Osteoblast (primary cell): Measurements from ENCODE around the gene RNASEH2B. TPM values are rescaled to one million over a fixed set of nuclear protein-coding genes. Genes with fewer than 3 reads are reported as not detected.

Source experiments
- DNase-seq: peaks from one replicate; pipeline ENCODE4 v3.0.0; 2011; ENCODE audit warnings: low spot score, mixed read lengths; ENCODE audit not compliant: insufficient read length; ENCODE audit errors: missing footprints
- H2AFZ ChIP-seq: 2 replicates; pipeline ENCODE4 v1.6.0; 2011; ENCODE audit warnings: mild to moderate bottlenecking, low read length
- H3K27ac ChIP-seq: 2 replicates; pipeline ENCODE4 v1.5.1; 2011; ENCODE audit warnings: mild to moderate bottlenecking, low read depth, low read length, moderate library complexity
- H3K27me3 ChIP-seq: 2 replicates; pipeline ENCODE4 v1.6.0; 2012; ENCODE audit warnings: mild to moderate bottlenecking, control low read depth, inconsistent platforms, low read length, moderate library complexity; ENCODE audit not compliant: insufficient read depth
- H3K36me3 ChIP-seq: 2 replicates; pipeline ENCODE4 v1.5.1; 2011; ENCODE audit warnings: mild to moderate bottlenecking, low read length, control low read depth, moderate library complexity; ENCODE audit not compliant: insufficient read depth
- H3K4me1 ChIP-seq: 2 replicates; pipeline ENCODE4 v1.5.1; 2011; ENCODE audit warnings: mild to moderate bottlenecking, low read length, control low read depth, moderate library complexity; ENCODE audit not compliant: insufficient read depth
- H3K4me2 ChIP-seq: 2 replicates; pipeline ENCODE4 v1.6.0; 2011; ENCODE audit warnings: mild to moderate bottlenecking, low read length; ENCODE audit not compliant: insufficient read depth
- H3K4me3 ChIP-seq: fragments of 200-600 bp; sonication (generic); 3 replicates; pipeline ENCODE4 v1.5.1; 2012; ENCODE audit warnings: mild to moderate bottlenecking, low read length, inconsistent platforms; ENCODE audit not compliant: insufficient read depth
- H3K79me2 ChIP-seq: 2 replicates; pipeline ENCODE4 v1.6.0; 2012; ENCODE audit warnings: mild to moderate bottlenecking, low read length, control low read depth, inconsistent platforms; ENCODE audit not compliant: insufficient read depth
- H3K9me3 ChIP-seq: 2 replicates; pipeline ENCODE4 v1.5.1; 2011; ENCODE audit warnings: low read depth, low read length, control low read depth
- H4K20me1 ChIP-seq: 2 replicates; pipeline ENCODE4 v1.6.0; 2012; ENCODE audit warnings: mild to moderate bottlenecking, low read length, control low read depth; ENCODE audit not compliant: insufficient read depth
- CTCF ChIP-seq: IDR thresholded peaks from 2 replicates; pipeline ENCODE4 v1.5.1; 2011; ENCODE audit warnings: mild to moderate bottlenecking, low read depth, low read length, moderate library complexity; ENCODE audit errors: extremely low read depth
- total RNA-seq: library from RNA; depleted of rRNA; stranded (reverse); fragments of >200 nt; gene quantifications from 2 replicates; pipeline ENCODE4 v1.2.3, GENCODE V29; 2012

RNASEH2B gene
- total RNA-seq = 47.4 and 66.9 TPM in 2 replicates

- no peaks in the 10 kb centered on the region for H3K36me3 ChIP-seq
- peaks cover 27% of the 10 kb centered on the region for H3K4me1 ChIP-seq
- DNase-seq = peak; percentile 94
- peak within 1 kb of the TSS; percentile 86 for H3K4me3 ChIP-seq
- TF ChIP-seq CTCF = no peak
- no peaks in the 10 kb centered on the region for H3K27me3 ChIP-seq
- peak within 1 kb of the TSS; percentile 85 for H3K4me2 ChIP-seq
- H3K79me2 ChIP-seq = peaks cover 40% of the 10 kb centered on the region
- H4K20me1 ChIP-seq = peaks cover under 1% of the 10 kb centered on the region
- H3K9me3 ChIP-seq = no peaks in the 10 kb centered on the region
- H2AFZ ChIP-seq = peak within 1 kb of the TSS; percentile 95
- peak within 1 kb of the TSS; percentile 88 for H3K27ac ChIP-seq
Measured at GRCh38 chr13:50909605-50910484, at the start of gene RNASEH2B. TSS of gene RNASEH2B (plus strand) at chr13:50909791. CDS start at chr13:50910077, 286 bp downstream.

- Histone ChIP-seq H3K4me1 (no peaks in the 10 kb centered on the region), H3K79me2 (no peaks in the 10 kb centered on the region), H3K27ac (no peak overlapping the region), H3K27me3 (peaks cover 4% of the 10 kb centered on the region), H3K36me3 (no peaks in the 10 kb centered on the region), H4K20me1 (no peaks in the 10 kb centered on the region), H3K4me2 (no peak overlapping the region), H3K4me3 (no peak overlapping the region), H2AFZ (no peak overlapping the region), H3K9me3 (no peaks in the 10 kb centered on the region)
- DNase-seq = no peak
- TF ChIP-seq CTCF = no peak
Measured at GRCh38 chr13:50864492-50864891, 45.1 kb upstream of the RNASEH2B start.

- no peak overlapping the region for H3K27ac ChIP-seq
- TF ChIP-seq CTCF = no peak
- no peak overlapping the region for H2AFZ ChIP-seq
- H4K20me1 ChIP-seq = no peaks in the 10 kb centered on the region
- H3K4me3 ChIP-seq = no peak overlapping the region
- no peaks in the 10 kb centered on the region for H3K4me1 ChIP-seq
- peaks cover 4% of the 10 kb centered on the region for H3K27me3 ChIP-seq
- H3K79me2 ChIP-seq = no peaks in the 10 kb centered on the region
- H3K9me3 ChIP-seq = no peaks in the 10 kb centered on the region
- no peak overlapping the region for H3K4me2 ChIP-seq
- H3K36me3 ChIP-seq = no peaks in the 10 kb centered on the region
- DNase-seq = peak; percentile 62
Measured at GRCh38 chr13:50866817-50867636, 42.6 kb upstream of the RNASEH2B start.

- Histone ChIP-seq H3K4me1 (no peaks in the 10 kb centered on the region), H2AFZ (no peak overlapping the region), H3K36me3 (no peaks in the 10 kb centered on the region), H3K4me3 (no peak overlapping the region), H3K4me2 (no peak overlapping the region), H3K27ac (no peak overlapping the region), H3K79me2 (no peaks in the 10 kb centered on the region), H3K27me3 (peaks cover 4% of the 10 kb centered on the region), H3K9me3 (no peaks in the 10 kb centered on the region), H4K20me1 (no peaks in the 10 kb centered on the region)
- DNase-seq = no peak
- no peak for TF ChIP-seq CTCF
Measured at GRCh38 chr13:50867637-50867945, 42.0 kb upstream of the RNASEH2B start.
